GM21515 (cell line): ENCODE measurements around the gene RYR3.

Experiments
- ATAC-seq: cut with Tn5 transposase; IDR thresholded peaks from one replicate; pipeline ENCODE4 v1.9.1; 2021; ENCODE audit not compliant: unreplicated experiment

Gene RYR3

GRCh38 chr15:33500432-33501195 is 189.8 kb downstream of the RYR3 start:
- ATAC-seq: no peak

GRCh38 chr15:33503681-33504080 is 192.9 kb downstream of the RYR3 start:
- ATAC-seq: no peak

GRCh38 chr15:33506781-33507296 is 196.1 kb downstream of the RYR3 start:
- no peak for ATAC-seq

- ATAC-seq: no peak
Observed at GRCh38 chr15:33508703-33509102, 197.9 kb downstream of the RYR3 start.

- ATAC-seq: no peak
Observed at GRCh38 chr15:33515121-33515520, 204.4 kb downstream of the RYR3 start.

GRCh38 chr15:33516563-33516962 is 205.8 kb downstream of the RYR3 start:
- ATAC-seq: no peak

- no peak for ATAC-seq
Observed at GRCh38 chr15:33517944-33518343, 207.2 kb downstream of the RYR3 start.

GRCh38 chr15:33518421-33518820 is 207.7 kb downstream of the RYR3 start:
- ATAC-seq: no peak

GRCh38 chr15:33524274-33524673 is 213.5 kb downstream of the RYR3 start:
- ATAC-seq: no peak

GRCh38 chr15:33526532-33526931 is 215.8 kb downstream of the RYR3 start:
- ATAC-seq: no peak

GRCh38 chr15:33533197-33533596 is 222.4 kb downstream of the RYR3 start:
- ATAC-seq: no peak

- no peak for ATAC-seq
Observed at GRCh38 chr15:33534642-33535041, 223.9 kb downstream of the RYR3 start.

- no peak for ATAC-seq
Observed at GRCh38 chr15:33535135-33535534, 224.4 kb downstream of the RYR3 start.

- no peak for ATAC-seq
Observed at GRCh38 chr15:33539825-33540573, 229.2 kb downstream of the RYR3 start.

GRCh38 chr15:33543957-33544356 is 233.2 kb downstream of the RYR3 start:
- ATAC-seq: no peak

GRCh38 chr15:33545866-33546265 is 235.1 kb downstream of the RYR3 start:
- no peak for ATAC-seq

- no peak for ATAC-seq
Observed at GRCh38 chr15:33547876-33548275, 237.1 kb downstream of the RYR3 start.

- no peak for ATAC-seq
Observed at GRCh38 chr15:33551860-33552259, 241.1 kb downstream of the RYR3 start.

- no peak for ATAC-seq
Observed at GRCh38 chr15:33553157-33553556, 242.4 kb downstream of the RYR3 start.

- no peak for ATAC-seq
Observed at GRCh38 chr15:33559207-33559890, 248.6 kb downstream of the RYR3 start.

GRCh38 chr15:33561407-33561806 is 250.6 kb downstream of the RYR3 start:
- no peak for ATAC-seq

- no peak for ATAC-seq
Observed at GRCh38 chr15:33561967-33562366, 251.2 kb downstream of the RYR3 start.
